ENCODE data around the gene DUSP19.

DUSP19 gene

GRCh38 chr2:183093857-183094657, 15.5 kb downstream of the DUSP19 start:
- whole genome bisulfite sequencing: 67% methylated on average over 1 of the region's 2 CpGs
- no peak overlapping the region for H3K4me3 ChIP-seq (ENCODE audit: low read length)
- no peaks in the 10 kb centered on the region for H3K9me3 ChIP-seq (ENCODE audit: insufficient read depth, low read depth, low read length)

DNA sequence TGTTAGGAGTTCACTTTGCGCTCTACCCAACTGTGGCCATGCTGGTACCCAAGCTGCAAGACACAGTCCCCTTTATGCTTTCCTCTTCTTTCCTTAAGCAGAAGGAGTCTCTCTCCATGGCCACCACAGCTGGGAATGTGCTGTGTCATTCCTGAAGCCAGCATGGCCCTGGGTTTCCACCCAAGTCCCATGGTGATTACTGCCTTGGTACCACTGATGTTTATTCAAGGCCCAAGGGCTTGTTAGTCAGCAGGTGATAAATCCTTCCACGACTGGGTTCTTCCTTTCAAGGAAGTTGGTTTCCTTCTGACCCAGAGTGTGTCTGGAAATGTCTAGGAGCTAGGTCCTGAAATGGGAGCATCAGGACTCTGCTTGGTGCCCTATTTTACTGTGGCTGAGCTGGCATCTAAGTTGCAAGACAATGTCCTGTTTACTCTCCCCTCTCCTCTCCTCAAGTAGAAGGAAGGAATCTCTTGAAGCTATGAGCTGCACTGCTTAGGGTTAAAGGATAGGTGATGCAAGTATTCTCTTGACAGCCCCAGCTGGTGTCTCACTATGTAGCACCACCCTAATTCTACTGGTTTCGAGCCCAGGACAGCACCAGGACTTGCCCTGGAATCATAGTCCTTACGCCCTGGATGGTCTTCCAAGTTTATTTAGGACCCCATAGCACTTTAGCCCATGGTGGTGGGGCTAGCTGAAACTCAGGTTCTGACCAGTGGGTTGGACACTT, 27.0 kb downstream of the DUSP19 start:
- Histone ChIP-seq H3K36me3 (ENCODE audit: insufficient read depth, low read length) (no peaks in the 10 kb centered on the region), H3K27me3 (ENCODE audit: insufficient read depth, low read length) (no peaks in the 10 kb centered on the region), H3K9me3 (ENCODE audit: insufficient read depth, low read depth, low read length) (no peaks in the 10 kb centered on the region), H3K4me3 (ENCODE audit: low read length) (no peak overlapping the region), H3K4me1 (ENCODE audit: insufficient read depth, low read length) (no peaks in the 10 kb centered on the region), H3K9ac (ENCODE audit: low read depth, low read length) (no peak overlapping the region), H3K27ac (ENCODE audit: low read depth, low read length) (no peak overlapping the region)
- WGBS: 72% methylated on average over 4 of the region's 4 CpGs

More at GRCh38 chr2:183093857-183094657, 15.5 kb downstream of the DUSP19 start:
- H3K36me3 ChIP-seq (ENCODE audit: insufficient read depth, low read length): no peaks in the 10 kb centered on the region
- H3K27ac ChIP-seq (ENCODE audit: low read depth, low read length): no peak overlapping the region
- H3K4me1 ChIP-seq (ENCODE audit: insufficient read depth, low read length): peaks cover 7% of the 10 kb centered on the region; the same call in 1 of the 2 replicates
- H3K27me3 ChIP-seq (ENCODE audit: insufficient read depth, low read length): no peaks in the 10 kb centered on the region
- no peak overlapping the region for H3K9ac ChIP-seq (ENCODE audit: low read depth, low read length)

DNA sequence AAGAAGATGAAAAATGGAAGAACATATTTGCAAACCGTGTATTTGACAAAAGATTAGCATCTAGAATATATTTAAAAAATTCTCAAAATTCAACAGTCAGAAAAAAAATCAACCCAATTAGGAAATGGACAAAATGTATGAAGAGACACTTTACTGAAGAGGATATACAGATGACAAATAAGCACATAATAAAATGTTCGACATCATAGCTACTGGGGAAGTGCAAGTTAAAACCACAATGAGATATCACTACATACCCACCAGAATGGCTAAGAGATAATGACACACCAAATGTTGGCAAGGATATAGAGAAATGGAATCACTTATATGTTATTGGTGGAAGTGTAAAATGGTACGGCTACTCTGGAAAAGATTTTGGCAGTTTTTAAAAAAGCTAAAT, 34.0 kb downstream of the DUSP19 start:
- WGBS: 100% methylated on average over 1 of the region's 3 CpGs

GRCh38 chr2:183113630-183114029, 35.1 kb downstream of the DUSP19 start:
- Histone ChIP-seq H3K4me3 (ENCODE audit: low read length) (no peak overlapping the region), H3K27me3 (ENCODE audit: insufficient read depth, low read length) (no peaks in the 10 kb centered on the region), H3K9me3 (ENCODE audit: insufficient read depth, low read depth, low read length) (no peaks in the 10 kb centered on the region), H3K27ac (ENCODE audit: low read depth, low read length) (no peak overlapping the region), H3K36me3 (ENCODE audit: insufficient read depth, low read length) (no peaks in the 10 kb centered on the region), H3K4me1 (ENCODE audit: insufficient read depth, low read length) (no peaks in the 10 kb centered on the region), H3K9ac (ENCODE audit: low read depth, low read length) (no peak overlapping the region)
- WGBS: 85% methylated on average over 2 of the region's 2 CpGs

More for the DNA sequence above, 34.0 kb downstream of the DUSP19 start:
- Histone ChIP-seq H3K4me1 (ENCODE audit: insufficient read depth, low read length) (no peaks in the 10 kb centered on the region), H3K9me3 (ENCODE audit: insufficient read depth, low read depth, low read length) (no peaks in the 10 kb centered on the region), H3K9ac (ENCODE audit: low read depth, low read length) (no peak overlapping the region), H3K36me3 (ENCODE audit: insufficient read depth, low read length) (no peaks in the 10 kb centered on the region), H3K27me3 (ENCODE audit: insufficient read depth, low read length) (no peaks in the 10 kb centered on the region), H3K27ac (ENCODE audit: low read depth, low read length) (no peak overlapping the region), H3K4me3 (ENCODE audit: low read length) (no peak overlapping the region)

DNA sequence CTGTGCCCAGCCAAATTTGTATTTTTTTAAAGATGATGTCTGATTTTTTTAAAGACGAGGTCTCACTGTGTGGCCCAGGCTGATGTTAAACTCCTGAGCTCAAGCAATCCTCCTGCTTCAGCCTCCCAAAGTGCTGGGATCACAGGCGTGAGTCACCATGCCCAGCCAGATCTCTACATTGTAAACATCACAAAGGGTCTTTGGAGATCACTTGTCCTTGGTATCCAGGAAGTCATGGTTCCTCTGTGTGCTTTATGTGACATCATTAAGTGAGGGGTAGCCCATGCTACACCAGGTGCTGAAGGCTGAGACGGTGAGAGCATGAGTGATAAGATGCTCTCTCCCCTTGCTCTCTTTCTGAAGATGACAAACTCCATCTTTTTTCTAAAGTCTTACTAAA, 38.7 kb downstream of the DUSP19 start:
- H3K4me3 ChIP-seq (ENCODE audit: low read length): no peak overlapping the region
- WGBS: 94% methylated on average over 3 of the region's 3 CpGs
- H3K27me3 ChIP-seq (ENCODE audit: insufficient read depth, low read length): no peaks in the 10 kb centered on the region
- H3K4me1 ChIP-seq (ENCODE audit: insufficient read depth, low read length): no peaks in the 10 kb centered on the region
- H3K27ac ChIP-seq (ENCODE audit: low read depth, low read length): no peak overlapping the region
- H3K9ac ChIP-seq (ENCODE audit: low read depth, low read length): no peak overlapping the region
- no peaks in the 10 kb centered on the region for H3K9me3 ChIP-seq (ENCODE audit: insufficient read depth, low read depth, low read length)
- H3K36me3 ChIP-seq (ENCODE audit: insufficient read depth, low read length): no peaks in the 10 kb centered on the region

GRCh38 chr2:183123117-183123958, 44.8 kb downstream of the DUSP19 start:
- Histone ChIP-seq H3K4me1 (ENCODE audit: insufficient read depth, low read length) (peaks cover 8% of the 10 kb centered on the region), H3K4me3 (ENCODE audit: low read length) (peak overlapping the region; percentile 73), H3K9me3 (ENCODE audit: insufficient read depth, low read depth, low read length) (no peaks in the 10 kb centered on the region), H3K9ac (ENCODE audit: low read depth, low read length) (peak overlapping the region; percentile 92), H3K36me3 (ENCODE audit: insufficient read depth, low read length) (peaks cover 3% of the 10 kb centered on the region), H3K27me3 (ENCODE audit: insufficient read depth, low read length) (no peaks in the 10 kb centered on the region), H3K27ac (ENCODE audit: low read depth, low read length) (peak overlapping the region; percentile 96)
- 90% methylated on average over 7 of the region's 17 CpGs for WGBS

DNA sequence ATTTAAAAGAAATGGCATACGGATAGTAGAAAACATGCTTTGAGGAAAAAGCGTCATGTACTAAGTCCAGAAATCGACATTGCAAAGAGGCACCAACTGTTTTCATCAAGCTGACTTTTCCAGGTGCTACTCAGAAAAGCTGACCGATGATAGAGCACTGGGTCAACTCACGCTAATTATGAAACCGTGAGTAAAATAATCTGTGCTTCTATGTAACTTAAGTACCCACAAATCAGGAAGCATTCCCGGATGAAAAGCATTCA, 45.3 kb downstream of the DUSP19 start:
- whole genome bisulfite sequencing: 19% methylated on average over 7 of the region's 7 CpGs
- H3K27ac ChIP-seq (ENCODE audit: low read depth, low read length): peak overlapping the region; percentile 96

DNA sequence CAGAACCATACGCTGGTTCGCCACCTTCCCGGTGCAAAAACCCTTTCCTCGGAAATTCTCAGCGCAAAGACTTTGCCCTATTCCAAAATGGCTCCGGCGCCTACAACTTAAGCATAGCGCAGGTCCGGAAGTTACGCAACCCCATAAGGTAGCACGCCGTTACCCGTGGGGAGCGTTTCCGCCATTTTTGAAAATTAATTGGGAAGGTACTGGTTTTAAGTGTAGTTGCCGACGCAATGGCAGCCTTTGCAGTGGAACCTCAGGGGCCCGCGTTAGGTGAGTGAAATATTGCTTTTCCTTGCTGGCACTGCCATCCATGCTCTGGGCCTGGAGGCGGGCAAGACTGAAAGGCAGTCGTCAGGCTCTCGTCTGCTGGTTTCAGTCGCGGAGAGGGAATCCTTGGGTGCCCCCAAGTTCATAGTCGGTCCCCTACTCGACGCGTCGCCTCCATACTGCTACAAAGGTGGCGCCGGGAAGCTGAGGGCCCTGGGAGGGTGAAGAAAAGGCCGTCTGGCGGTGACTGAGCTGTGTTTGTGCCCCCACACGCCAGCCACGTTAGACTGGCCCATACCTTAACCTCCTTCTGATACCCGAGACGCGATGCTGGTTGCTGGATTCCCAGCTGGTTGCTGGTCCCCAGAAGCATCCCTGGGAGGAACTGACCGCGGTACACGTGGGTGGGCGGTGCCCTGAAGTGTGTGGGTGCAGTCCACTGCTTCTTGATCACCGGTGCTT, 45.8 kb downstream of the DUSP19 start, which contains the start of gene NUP35:
Gene NUP35, plus strand, starts transcription at position 222 of the 735 bp plus-strand sequence. Its CDS starts 15 bp downstream, at position 237.
- peaks cover 8% of the 10 kb centered on the region for H3K4me1 ChIP-seq (ENCODE audit: insufficient read depth, low read length)
- peak within 1 kb of the TSS; percentile 92 for H3K9ac ChIP-seq (ENCODE audit: low read depth, low read length)
- no peaks in the 10 kb centered on the region for H3K27me3 ChIP-seq (ENCODE audit: insufficient read depth, low read length)
- no peaks in the 10 kb centered on the region for H3K9me3 ChIP-seq (ENCODE audit: insufficient read depth, low read depth, low read length)
- peak within 1 kb of the TSS; percentile 73 for H3K4me3 ChIP-seq (ENCODE audit: low read length)
- under 1% methylated on average over 43 of the region's 43 CpGs for WGBS
- H3K27ac ChIP-seq (ENCODE audit: low read depth, low read length): peak within 1 kb of the TSS; percentile 96
- H3K36me3 ChIP-seq (ENCODE audit: insufficient read depth, low read length): peaks cover 14% of the 10 kb centered on the region

More for the DNA sequence above, 45.3 kb downstream of the DUSP19 start:
- H3K27me3 ChIP-seq (ENCODE audit: insufficient read depth, low read length): no peaks in the 10 kb centered on the region
- no peaks in the 10 kb centered on the region for H3K9me3 ChIP-seq (ENCODE audit: insufficient read depth, low read depth, low read length)
- H3K4me3 ChIP-seq (ENCODE audit: low read length): peak overlapping the region; percentile 73
- peaks cover 8% of the 10 kb centered on the region for H3K4me1 ChIP-seq (ENCODE audit: insufficient read depth, low read length)
- H3K9ac ChIP-seq (ENCODE audit: low read depth, low read length): peak overlapping the region; percentile 92
- H3K36me3 ChIP-seq (ENCODE audit: insufficient read depth, low read length): peaks cover 9% of the 10 kb centered on the region

DNA sequence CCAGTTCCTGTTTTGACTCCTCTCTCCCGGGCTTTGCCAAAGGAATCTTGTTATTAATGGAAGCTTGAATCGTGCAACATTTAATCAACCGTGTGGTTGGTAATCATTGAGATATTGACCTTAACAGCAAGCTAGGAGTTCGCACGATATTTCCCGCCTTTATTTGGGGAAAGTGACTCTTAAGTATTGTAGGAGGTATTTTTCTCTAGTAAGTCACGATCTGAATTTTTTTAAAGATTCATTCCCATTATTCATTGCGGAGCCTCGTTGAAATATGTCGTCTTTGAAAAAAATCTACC, 46.4 kb downstream of the DUSP19 start:
- Histone ChIP-seq H3K27me3 (ENCODE audit: insufficient read depth, low read length) (no peaks in the 10 kb centered on the region), H3K36me3 (ENCODE audit: insufficient read depth, low read length) (peaks cover 19% of the 10 kb centered on the region), H3K4me3 (ENCODE audit: low read length) (peak overlapping the region; percentile 73), H3K9me3 (ENCODE audit: insufficient read depth, low read depth, low read length) (no peaks in the 10 kb centered on the region), H3K9ac (ENCODE audit: low read depth, low read length) (peak overlapping the region; percentile 92), H3K4me1 (ENCODE audit: insufficient read depth, low read length) (peaks cover 8% of the 10 kb centered on the region), H3K27ac (ENCODE audit: low read depth, low read length) (peak overlapping the region; percentile 96)
- WGBS: 1% methylated on average over 10 of the region's 10 CpGs

- Histone ChIP-seq H3K4me1 (ENCODE audit: insufficient read depth, low read length) (peaks cover 8% of the 10 kb centered on the region), H3K27ac (ENCODE audit: low read depth, low read length) (no peak overlapping the region), H3K9ac (ENCODE audit: low read depth, low read length) (peak overlapping the region; percentile 92), H3K9me3 (ENCODE audit: insufficient read depth, low read depth, low read length) (no peaks in the 10 kb centered on the region), H3K27me3 (ENCODE audit: insufficient read depth, low read length) (no peaks in the 10 kb centered on the region), H3K4me3 (ENCODE audit: low read length) (peak overlapping the region; percentile 73), H3K36me3 (ENCODE audit: insufficient read depth, low read length) (peaks cover 28% of the 10 kb centered on the region)
- WGBS: 71% methylated on average over 11 of the region's 11 CpGs
Observed at GRCh38 chr2:183125659-183126341, 47.3 kb downstream of the DUSP19 start.
